GM19240 (cell line): ENCODE measurements around the gene PRR22.
"Not testable (repeated sequence)": the region's sequence is repeated elsewhere in the genome, so short reads cannot be mapped to it uniquely, and the experiment has no call there.

Experiments used
- DNase-seq: peaks from one replicate; pipeline ENCODE4 v3.0.0; 2011; ENCODE audit warnings: low spot score; ENCODE audit not compliant: insufficient read length

Gene PRR22

DNA sequence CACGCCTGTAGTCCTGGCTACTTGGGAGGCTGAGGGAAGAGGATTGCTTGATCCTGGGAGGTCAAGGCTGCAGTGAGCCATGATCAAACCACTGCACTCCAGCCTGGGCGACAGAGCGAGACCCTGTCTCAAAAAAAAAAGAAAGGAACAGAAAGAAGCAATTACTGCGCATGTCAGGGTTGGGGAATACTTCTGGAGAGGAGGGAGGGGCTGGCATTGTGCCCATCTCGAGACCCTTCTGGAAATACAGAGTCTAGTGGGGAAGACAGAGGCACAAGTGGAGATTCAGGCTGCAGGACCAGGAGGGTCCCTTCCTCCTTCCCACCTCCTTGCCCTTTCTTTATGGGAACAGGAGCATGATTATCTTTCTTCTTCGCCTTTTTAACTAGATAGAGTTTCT, 30.8 kb downstream of the PRR22 start:
- no peak for DNase-seq

DNA sequence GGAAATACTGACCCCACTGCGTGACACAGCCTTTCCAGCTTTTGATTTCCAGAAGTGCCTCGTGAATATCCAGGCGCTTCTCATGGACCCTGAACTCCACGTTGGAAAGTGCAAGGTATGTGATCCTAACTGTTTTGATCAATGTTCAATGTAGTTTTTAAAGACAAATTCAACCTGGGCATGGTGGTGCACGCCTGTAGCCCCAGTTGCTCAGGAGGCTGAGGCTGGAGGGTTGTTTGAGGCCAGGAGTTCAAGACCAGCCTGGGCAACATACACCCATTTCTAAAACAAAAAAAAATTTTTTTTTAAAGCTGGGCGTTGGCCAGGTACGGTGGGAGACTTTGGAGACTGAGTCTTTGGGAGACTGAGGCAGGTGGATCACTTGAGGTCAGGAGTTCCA, 32.8 kb downstream of the PRR22 start:
- DNase-seq = no peak

DNA sequence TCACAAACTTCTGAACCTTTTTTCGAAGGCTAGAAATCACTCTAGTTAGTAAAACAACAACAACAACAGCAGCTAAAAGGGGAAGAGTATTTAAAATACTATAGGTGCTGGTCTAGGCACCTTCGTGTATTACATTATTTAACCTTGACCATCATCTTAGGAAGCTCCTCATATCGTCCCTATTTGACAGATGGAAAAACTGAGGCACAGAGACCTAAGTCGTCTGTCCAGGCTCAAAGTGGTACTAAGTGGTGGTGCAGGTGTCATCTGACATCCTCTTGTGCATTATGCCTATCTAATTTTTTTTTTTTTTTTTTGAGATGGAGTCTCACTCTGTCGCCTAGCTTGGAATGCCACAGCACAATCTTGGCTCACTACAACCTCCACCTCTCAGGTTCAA, 35.0 kb downstream of the PRR22 start:
- no peak for DNase-seq

DNA sequence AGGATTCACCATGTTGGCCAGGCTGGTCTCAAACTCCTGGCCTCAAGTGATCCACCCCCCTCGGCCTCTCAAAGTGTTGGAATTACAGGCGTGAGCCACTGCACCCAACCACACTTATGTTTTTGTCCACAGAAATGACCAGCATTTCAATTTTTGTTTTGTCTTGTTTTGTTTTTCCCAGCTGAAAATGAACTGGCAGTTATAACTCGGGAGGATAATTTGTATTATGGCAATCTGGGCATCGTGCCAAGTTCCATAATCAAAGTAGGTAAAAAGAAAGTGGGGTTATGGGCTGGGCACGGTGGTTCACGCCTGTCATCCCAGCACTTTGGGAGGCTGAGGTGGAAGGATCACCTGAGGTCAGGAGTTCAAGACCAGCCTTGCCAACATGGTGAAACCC, 35.6 kb downstream of the PRR22 start:
- not testable (repeated sequence) for DNase-seq

DNA sequence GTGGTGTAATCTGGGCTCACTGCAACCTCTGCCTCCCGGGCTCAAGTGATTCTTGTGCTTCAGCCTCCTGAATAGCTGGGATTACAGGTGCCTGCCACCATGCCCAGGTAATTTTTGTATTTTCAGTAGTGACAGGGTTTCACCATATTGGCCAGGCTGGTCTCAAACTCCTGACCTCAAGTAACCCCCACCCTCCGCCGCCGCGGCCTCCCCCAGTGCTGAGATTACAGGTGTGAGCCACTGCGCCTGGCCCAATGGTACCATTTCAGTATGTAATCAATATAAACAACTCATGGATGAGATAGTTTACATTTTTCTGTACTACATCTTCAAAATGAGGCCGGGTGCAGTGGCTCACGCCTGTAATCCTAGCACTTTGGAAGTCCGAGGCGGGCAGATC, 39.5 kb downstream of the PRR22 start:
- DNase-seq = not testable (repeated sequence)

DNA sequence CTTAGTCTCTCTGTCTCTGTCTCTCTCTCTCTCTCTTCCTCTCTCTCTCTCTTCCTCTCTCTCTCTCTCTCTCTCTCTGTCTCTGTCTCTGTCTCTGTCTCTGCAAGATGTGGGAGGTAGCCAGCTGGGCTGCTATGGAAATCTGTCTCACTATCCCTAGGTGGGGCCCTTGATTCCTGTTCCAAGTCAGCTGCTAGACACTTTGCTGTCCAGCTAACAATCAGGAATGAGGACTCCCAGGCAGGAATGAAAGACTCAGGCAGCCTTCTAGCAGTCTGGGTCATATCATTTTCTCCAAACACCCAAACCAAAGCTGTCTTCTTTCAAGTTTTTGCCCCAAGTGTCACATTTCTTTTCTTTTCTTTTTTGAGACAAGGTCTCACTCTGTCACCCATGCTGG, 40.9 kb downstream of the PRR22 start:
- no peak for DNase-seq

DNA sequence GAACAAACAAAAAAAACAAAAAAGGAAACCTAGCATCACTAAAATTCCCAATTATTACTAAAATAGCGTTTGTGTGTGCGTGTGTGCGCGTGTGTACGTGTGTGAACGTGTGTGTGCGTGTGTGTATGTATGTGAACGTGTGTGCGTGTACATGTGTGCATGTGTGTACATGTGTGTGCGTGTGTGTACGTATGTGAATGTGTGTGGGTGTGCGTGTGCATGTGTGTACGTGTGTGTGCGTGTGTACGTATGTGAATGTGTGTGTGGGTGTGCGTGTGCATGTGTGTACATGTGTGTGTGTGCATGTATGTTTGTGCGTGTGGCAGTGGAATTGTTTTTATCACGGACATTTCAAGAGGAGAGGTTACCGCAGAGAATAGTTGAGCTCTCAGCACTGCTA, 42.5 kb downstream of the PRR22 start:
- DNase-seq = no peak

DNA sequence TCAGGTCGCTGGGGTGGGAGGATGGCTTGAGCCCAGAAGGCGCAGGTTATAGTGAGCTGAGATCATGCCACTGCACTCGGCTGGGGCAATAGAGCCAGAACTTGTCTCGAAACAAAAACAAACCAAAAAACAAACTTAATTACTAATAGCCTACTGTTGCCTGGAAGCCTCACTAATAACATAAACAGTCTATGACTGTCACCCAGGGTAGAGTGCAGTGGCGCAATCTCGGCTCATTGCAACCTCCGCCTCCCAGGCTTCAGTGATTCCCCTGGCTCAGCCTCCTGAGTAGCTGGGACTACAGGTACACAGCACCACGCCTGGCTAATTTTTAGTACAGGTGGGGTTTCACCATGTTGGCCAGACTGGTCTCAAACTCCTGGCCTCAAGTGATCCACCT, 46.1 kb downstream of the PRR22 start:
- no peak for DNase-seq

DNA sequence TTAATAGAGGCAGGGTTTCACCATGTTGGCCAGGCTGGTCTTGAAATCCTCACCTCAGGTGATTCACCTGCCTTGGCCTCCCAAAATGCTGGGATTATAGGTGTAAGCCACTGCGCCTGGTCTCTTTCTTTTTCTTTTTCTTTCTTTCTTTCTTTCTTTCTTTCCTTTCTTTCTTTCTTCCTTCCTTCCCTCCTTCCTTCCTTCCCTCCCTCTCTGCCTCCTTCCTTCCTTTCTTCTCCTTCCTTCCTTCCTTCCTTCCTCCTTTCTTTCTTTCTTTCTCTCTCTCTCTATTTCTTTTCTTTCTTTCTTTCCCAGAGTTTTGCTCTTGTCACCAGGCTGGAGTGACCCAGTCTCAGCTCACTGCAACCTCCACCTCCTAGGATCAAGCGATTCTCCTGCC, 51.4 kb downstream of the PRR22 start:
- not testable (repeated sequence) for DNase-seq
